ENCODE data around the gene EFL1.

EFL1 gene

GRCh38 chr15:82186161-82186560 lies 76.4 kb downstream of the EFL1 start:
- Histone ChIP-seq H3K9me3 (ENCODE audit: control insufficient read depth, insufficient read depth, low read depth, low read length) (no peaks in the 10 kb centered on the region), H3K27ac (ENCODE audit: extremely low read depth, low read depth, low read length) (no peak overlapping the region), H3K4me1 (ENCODE audit: control insufficient read depth, insufficient read depth, low read length) (peaks cover 16% of the 10 kb centered on the region), H3K4me3 (ENCODE audit: low read depth, low read length) (no peak overlapping the region), H3K36me3 (ENCODE audit: control insufficient read depth in 2 of 2, insufficient read depth in 1 of 2, low read length in 2 of 2) (no peaks in the 10 kb centered on the region)
- ChIA-PET POLR2A (no interaction called here), CTCF (no interaction called here)
- TF ChIP-seq PRDM4 (tag by site-specific recombination; IDR thresholded peaks at IDR 0.05) = no peak
- TF ChIP-seq ZNF449 (tag by site-specific recombination; IDR thresholded peaks at IDR 0.05) = peak; percentile 74; the same call in 1 of the 2 replicates

- no peaks in the 10 kb centered on the region; a peak in 1 of 3 replicates for H3K36me3 ChIP-seq (ENCODE audit: control insufficient read depth in 2 of 2, insufficient read depth in 1 of 2, low read length in 2 of 2)
- peaks cover 16% of the 10 kb centered on the region for H3K4me1 ChIP-seq (ENCODE audit: control insufficient read depth, insufficient read depth, low read length)
- H3K9me3 ChIP-seq (ENCODE audit: control insufficient read depth, insufficient read depth, low read depth, low read length) = no peaks in the 10 kb centered on the region
- POLR2A ChIA-PET = no interaction called here
- H3K4me3 ChIP-seq (ENCODE audit: low read depth, low read length) = no peak overlapping the region
- no peak overlapping the region for H3K27ac ChIP-seq (ENCODE audit: extremely low read depth, low read depth, low read length)
- CTCF ChIA-PET = interaction anchor here (0.8 kb wide), 1 partner anchor 77 kb away, joined by 3 read pairs; no protein-coding TSS in a partner anchor
- no peak for TF ChIP-seq ZNF518A (tag by site-specific recombination; conservative IDR thresholded peaks at IDR 0.05; ENCODE audit: low read depth)
- no peak for TF ChIP-seq ZBTB1 (tag by site-specific recombination; IDR thresholded peaks at IDR 0.05)
- no peak for TF ChIP-seq ATF2 (tag by site-specific recombination; IDR thresholded peaks at IDR 0.05; ENCODE audit: low read depth)
- no peak for TF ChIP-seq ZNF16 (tag by site-specific recombination; IDR thresholded peaks at IDR 0.05; ENCODE audit: low read depth)
- no peak for TF ChIP-seq ZNF654 (tag by site-specific recombination; IDR thresholded peaks at IDR 0.05; ENCODE audit: low read depth)
- TF ChIP-seq ZNF114 (tag by site-specific recombination; IDR thresholded peaks at IDR 0.05) = no peak
- no peak for TF ChIP-seq ZNF600 (tag by site-specific recombination; IDR thresholded peaks at IDR 0.05)
- TF ChIP-seq ZNF169 (tag by site-specific recombination; IDR thresholded peaks at IDR 0.05) = no peak
- no peak for TF ChIP-seq ZNF624 (tag by site-specific recombination; IDR thresholded peaks at IDR 0.05)
- TF ChIP-seq ZNF426 (tag by site-specific recombination; IDR thresholded peaks at IDR 0.05) = no peak
- TF ChIP-seq ZNF621 (tag by site-specific recombination; IDR thresholded peaks at IDR 0.05) = no peak
- no peak for TF ChIP-seq ZNF148 (tag by site-specific recombination; IDR thresholded peaks at IDR 0.05; ENCODE audit: borderline replicate concordance)
- TF ChIP-seq BCL11B (tag by site-specific recombination; IDR thresholded peaks at IDR 0.05; ENCODE audit: low read depth) = no peak
- no peak for TF ChIP-seq ZBTB44 (tag by site-specific recombination; IDR thresholded peaks at IDR 0.05)
- no peak for TF ChIP-seq INSM2 (tag by site-specific recombination; IDR thresholded peaks at IDR 0.05)
- TF ChIP-seq ZNF473 (tag by site-specific recombination; IDR thresholded peaks at IDR 0.05) = no peak
Observed at GRCh38 chr15:82184776-82185175, 77.8 kb downstream of the EFL1 start.
